GM18870 (cell line): ENCODE measurements around the gene PBX3.

Experiments
- ATAC-seq: cut with Tn5 transposase; IDR thresholded peaks from one replicate; pipeline ENCODE4 v1.9.1; 2021; ENCODE audit warnings: moderate library complexity; ENCODE audit not compliant: unreplicated experiment

Gene PBX3

DNA sequence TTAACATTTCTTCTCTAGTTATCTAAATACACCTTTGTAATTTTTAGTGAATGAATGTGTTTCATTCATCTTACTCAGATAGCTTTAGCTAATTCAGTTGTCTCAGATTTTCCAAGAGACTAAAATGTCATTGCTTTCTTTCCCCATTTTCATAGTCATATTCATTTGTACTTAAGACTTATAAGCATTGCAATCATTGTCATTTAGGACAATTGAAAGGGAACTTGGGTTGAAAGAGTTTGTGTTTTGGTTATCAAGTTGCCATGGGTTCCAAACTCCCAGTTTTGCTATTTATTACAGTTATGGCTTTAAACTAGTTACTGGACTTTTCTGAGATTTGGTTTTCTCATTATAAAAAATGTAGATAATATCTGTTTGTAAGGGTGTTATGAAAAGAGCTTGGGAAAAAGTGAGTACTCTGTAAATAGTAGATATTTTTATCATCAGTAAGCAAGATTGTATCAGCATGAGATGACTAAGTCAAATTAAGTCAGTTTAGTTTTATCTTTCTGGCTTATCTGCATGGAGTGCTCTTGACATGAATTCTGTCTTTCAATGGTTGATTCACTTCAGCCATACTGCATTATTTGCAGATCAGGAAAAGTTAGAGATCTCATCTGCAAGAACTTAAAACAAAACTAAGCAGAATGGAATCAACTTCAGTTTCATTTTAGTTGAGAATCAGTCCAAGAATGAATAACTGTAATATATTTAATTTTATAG lies 107.5 kb downstream of the PBX3 start:
- ATAC-seq: no peak

DNA sequence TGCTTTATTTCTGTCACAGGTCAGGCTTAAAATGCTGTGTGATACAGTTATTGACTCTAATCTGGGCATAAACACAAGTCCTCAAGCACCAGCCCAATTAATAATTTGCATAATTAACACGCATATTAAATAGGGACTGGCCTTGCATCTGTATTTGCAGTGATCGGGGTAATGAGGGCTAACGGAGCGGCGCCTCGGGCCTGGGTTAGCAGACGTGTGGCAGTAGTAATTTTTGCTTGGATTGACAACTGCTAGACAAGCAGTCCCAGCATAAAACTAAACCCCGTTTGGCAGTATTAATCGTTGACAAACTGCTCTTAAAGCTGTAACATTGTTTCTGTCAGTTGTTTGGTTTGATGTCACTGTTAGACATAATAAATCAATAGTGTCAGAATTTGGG lies 109.2 kb downstream of the PBX3 start:
- no peak for ATAC-seq

GRCh38 chr9:125861405-125862058 lies 114.4 kb downstream of the PBX3 start:
- no peak for ATAC-seq

DNA sequence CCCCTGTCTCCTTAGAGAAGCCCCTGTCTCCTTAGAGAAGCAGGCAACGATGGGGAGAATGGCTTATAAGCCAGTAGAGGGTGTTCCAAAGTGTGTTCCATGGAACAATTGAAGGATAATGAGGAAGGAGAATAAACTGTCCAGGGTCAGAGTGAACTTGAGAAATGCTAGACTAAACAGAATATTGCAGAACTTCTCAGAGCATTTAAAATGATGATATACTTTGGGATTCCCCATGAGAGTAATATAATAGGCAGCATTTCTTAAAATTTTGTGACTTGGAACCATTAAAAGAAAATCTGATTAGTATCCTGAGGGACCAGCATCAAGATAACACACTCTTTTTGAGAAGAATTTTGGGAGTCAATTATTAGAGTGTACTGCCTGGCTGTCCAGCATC lies 116.8 kb downstream of the PBX3 start:
- ATAC-seq: no peak

- no peak for ATAC-seq
These were observed 120.7 kb downstream of the PBX3 start for GRCh38 chr9:125867751-125868415.

- no peak for ATAC-seq
These were observed 131.0 kb downstream of the PBX3 start for GRCh38 chr9:125878164-125878631.

- no peak for ATAC-seq
These were observed 133.9 kb downstream of the PBX3 start for GRCh38 chr9:125881042-125881441.

- ATAC-seq: no peak
These were observed 136.5 kb downstream of the PBX3 start for GRCh38 chr9:125883565-125884217.

DNA sequence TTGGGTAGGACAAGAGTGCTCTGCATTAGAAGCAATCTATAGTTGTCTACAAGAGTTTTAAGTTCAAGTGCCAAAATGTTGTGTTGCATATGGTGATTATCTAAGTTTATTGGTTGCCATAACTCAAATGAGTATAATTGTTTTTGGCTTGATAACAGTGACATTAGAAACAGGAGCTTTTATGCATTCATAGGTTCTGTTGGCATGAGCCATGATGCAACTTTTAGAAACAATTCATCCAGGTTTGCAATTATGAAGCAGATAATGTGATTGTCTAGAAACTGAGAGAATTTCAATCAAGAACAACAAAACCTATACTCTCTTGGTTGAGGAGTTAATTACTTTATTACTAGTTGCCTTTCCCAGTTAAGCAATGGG lies 137.0 kb downstream of the PBX3 start:
- no peak for ATAC-seq

DNA sequence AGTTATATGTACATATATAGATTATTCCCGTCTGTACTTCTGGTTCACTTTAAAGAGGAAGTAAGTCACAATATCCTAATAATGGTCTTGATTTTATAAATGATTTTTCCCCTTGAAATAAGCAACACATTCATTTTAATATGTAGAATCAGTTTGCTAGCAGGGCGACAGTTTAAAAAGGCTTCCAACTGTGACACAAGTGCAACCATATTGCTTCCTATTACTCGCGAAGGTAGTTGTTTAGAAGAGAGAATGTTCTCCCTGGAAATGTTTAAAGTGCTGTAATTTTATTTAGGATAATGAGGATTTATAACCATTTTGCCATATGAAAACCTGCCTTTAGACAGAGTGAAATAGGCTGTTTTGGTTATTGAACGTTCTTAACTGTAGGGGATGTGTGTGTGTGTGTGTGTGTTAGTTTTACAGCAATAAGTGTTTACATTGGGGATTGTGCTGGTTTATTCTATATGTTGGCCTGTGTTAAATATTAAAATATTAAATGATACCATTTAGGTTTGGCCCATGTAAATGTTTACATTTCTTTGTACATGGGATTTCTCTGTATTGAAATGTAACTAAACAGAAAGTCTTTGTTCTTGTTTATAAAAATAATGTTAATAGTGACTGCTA lies 138.3 kb downstream of the PBX3 start:
- no peak for ATAC-seq

DNA sequence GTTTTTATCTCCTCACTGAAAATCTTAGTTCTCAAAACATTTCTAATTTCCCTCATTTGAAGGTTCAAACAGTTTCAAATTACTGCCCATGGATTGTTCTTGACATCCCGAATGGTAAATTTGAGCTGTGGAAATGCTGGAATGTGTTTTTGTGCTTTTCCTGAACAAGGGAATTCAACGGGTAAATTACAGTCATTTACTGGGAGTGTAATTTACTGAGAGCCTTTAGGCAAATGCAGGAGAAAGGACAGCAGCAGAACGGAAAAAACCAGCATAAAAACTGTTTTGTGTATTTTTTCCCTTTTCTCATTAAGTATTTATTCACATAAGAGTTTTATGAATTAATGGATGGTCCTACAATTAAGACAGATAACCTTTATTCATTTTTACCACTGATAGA lies 139.2 kb downstream of the PBX3 start:
- no peak for ATAC-seq

DNA sequence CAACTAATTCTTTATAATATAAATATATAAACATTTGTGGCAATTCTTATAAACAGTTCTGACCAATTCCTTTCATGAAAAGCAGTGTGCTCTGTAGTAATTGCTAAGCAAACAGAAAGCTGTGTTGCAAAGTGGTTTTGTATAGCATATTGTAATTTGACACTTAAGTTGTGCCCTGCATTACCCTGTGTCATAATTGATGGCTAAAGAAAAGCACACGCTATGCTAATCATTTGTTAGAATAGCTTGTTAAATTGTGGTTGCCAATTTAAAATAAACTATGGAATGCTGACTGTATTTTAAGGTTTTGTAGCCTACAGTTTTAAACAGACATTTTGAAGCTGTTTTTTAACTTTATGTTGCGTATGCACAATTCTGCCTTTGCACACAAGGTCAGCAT lies 140.0 kb downstream of the PBX3 start:
- ATAC-seq: no peak

DNA sequence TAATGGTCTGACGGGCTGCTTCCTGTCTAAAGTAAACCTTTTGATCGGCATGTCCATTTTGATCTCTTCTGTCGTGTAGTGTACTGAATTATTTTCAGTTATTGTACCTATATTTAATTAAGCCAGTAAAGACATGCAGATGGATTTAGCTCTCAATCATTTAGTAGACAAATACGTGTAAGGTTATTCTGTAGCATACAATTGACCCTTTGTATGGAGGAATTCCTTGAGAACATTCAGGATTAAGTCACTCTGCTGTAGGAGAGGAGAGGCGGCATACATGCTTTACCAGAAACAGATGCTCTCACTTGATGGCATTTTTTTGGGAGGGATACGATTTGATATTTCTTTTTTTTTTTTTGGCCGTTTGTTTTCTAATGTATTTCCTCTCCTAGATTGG lies 141.0 kb downstream of the PBX3 start:
- no peak for ATAC-seq

GRCh38 chr9:125889112-125889475 lies 141.9 kb downstream of the PBX3 start:
- no peak for ATAC-seq

DNA sequence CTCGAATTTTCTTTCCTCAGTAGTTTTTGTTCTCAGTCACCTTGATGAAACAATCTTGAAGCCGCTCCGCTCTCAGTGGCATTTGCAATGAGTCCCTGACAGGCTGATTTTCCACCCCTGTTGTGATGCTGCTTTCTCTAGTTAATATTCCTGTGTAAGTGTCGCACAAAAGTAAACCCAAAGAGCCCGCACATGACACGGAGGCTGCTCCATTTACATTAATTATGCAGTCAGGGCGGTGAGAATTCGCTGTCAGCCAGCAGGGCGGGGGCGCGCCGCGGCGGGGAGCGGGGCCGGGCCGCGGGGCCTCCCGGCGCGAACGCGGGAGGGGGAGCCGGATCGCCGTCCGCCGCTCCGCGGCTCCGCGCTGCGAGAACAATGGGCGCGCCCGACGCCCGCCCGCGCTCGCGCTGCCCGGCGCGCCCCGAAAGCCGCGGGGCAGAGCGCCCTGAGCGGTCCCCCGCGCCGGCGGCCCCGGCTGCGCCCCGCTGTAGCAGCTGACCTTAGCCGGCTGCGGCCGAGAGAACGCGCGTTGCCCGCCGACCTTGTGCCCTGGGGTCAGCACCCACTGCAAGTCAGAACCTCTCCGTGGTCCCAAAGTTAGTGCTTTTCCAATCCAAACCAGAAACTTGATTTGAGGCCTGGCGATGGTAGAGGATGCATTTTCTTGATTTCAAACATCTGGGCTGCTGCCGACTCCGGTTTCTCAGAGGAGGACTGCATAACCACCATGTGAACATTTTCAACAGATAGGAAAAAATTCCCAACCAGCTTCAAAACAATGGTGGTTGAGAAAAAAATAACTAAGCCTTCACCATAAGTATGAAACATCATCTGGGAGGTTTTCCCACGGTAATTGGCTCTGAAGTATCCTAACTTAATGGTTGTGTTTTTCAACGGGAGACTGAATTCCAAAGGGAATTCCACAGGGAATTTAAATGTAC lies 142.6 kb downstream of the PBX3 start:
- ATAC-seq: no peak

- ATAC-seq: no peak
These were observed 143.7 kb downstream of the PBX3 start for GRCh38 chr9:125890826-125891225.

GRCh38 chr9:125893277-125893676 lies 146.1 kb downstream of the PBX3 start:
- ATAC-seq: no peak

DNA sequence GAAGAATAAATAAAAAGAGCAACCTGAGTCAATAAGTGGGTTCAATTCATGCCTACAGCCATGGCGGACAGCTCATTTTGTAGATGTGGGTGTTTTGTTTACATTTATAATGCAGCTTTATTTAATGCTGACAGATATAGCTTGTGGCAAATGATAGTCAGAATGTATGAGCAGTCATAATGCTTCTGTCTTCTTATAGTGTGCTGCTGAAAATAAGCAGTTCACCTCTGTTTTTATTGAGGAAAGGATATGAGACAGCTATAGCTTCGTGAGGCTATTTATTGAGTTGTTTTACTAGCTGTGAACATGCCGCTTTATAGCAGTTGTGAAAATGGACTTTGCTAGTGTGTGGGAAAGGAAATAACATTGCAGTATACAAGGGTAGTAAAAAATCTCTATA lies 147.4 kb downstream of the PBX3 start:
- ATAC-seq: no peak

DNA sequence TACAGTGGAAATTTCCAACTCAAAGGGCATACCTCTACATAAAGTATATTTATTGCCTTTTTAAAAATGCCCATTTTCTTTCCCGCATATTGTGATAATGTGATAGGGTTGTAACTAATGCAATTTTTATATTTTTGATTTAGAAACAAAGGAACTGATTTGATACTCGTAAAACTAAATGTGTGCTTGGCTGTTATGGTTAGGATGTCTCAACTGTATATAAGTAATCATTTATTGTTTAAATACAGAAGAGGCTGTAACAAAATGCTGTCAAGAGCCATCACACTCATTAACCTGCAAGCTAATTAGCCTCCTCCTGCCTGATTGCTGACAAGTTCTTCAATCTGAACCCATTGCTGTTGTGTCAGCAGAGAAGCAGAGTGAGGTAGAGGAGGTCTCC lies 149.2 kb downstream of the PBX3 start:
- no peak for ATAC-seq

DNA sequence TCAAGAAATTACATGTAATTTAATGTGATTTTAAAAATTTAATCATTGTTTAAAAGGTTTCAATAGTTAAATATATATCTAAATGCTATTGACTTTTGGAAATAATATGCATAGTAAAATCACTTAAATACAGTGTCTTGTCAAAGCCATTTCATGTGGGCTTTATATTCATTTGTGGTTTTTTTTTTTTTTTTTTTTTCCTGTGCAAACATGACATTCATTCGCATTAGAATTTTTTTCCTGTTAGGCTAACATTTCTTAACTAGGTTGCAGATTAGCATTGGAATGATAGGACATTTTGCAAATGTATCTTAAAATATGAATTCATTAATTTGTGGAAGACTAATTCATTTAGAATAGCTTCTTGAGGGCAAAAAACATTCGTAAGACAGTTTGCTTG lies 149.8 kb downstream of the PBX3 start:
- ATAC-seq: no peak
